Mesenchymal stem cell (in vitro differentiated cells and primary cell): Measurements from ENCODE around the gene DRAXIN.
A peak's percentile ranks its signal among the peaks of the same experiment; 100 is the strongest.

Experiments used
- DNase-seq: peaks from one replicate; pipeline ENCODE4 v3.0.0-alpha.2; 2013
- H2AFZ ChIP-seq: one replicate; pipeline ENCODE4 v1.6.1; 2013; ENCODE audit warnings: low read depth, mild to moderate bottlenecking, control low read depth, inconsistent platforms, low read length, moderate library complexity
- H2AK5ac ChIP-seq: 2 replicates; pipeline ENCODE4 v1.6.1; 2013; ENCODE audit warnings: low read length, moderate library complexity, mild to moderate bottlenecking, inconsistent platforms; ENCODE audit not compliant: severe bottlenecking
- H2BK120ac ChIP-seq: one replicate; pipeline ENCODE4 v1.6.1; 2013; ENCODE audit warnings: low read depth, mild to moderate bottlenecking, inconsistent platforms, low read length, moderate library complexity
- H2BK12ac ChIP-seq, 2 experiments: one replicate each; pipeline ENCODE4 v1.6.1; 2013; ENCODE audit warnings: inconsistent platforms in 2 of 2, low read length in 2 of 2, mild to moderate bottlenecking in 2 of 2, moderate library complexity in 2 of 2, control low read depth in 1 of 2
- H2BK15ac ChIP-seq: one replicate; pipeline ENCODE4 v1.6.1; 2013; ENCODE audit warnings: mild to moderate bottlenecking, low read depth, inconsistent platforms; ENCODE audit not compliant: poor library complexity, severe bottlenecking
- H2BK5ac ChIP-seq: 2 replicates; pipeline ENCODE4 v1.6.1; 2013; ENCODE audit warnings: low read depth, mild to moderate bottlenecking, low read length, control low read depth, inconsistent platforms; ENCODE audit not compliant: poor library complexity, severe bottlenecking
- H3K14ac ChIP-seq, 2 experiments: one replicate each; pipeline ENCODE4 v1.6.1; 2013; ENCODE audit warnings: inconsistent platforms in 2 of 2, low read length in 2 of 2, control low read depth in 1 of 2, mild to moderate bottlenecking in 1 of 2, moderate library complexity in 1 of 2
- H3K18ac ChIP-seq, 2 experiments: one replicate each; pipeline ENCODE4 v1.6.1; 2013; ENCODE audit warnings: inconsistent platforms in 2 of 2, low read length in 2 of 2, control low read depth in 1 of 2, low read depth in 1 of 2, mild to moderate bottlenecking in 1 of 2
- H3K23ac ChIP-seq, 2 experiments: one replicate each; pipeline ENCODE4 v1.6.1; 2013; ENCODE audit warnings: inconsistent platforms in 2 of 2, low read length in 2 of 2, mild to moderate bottlenecking in 2 of 2, moderate library complexity in 2 of 2, control low read depth in 1 of 2
- H3K27ac ChIP-seq: 2 replicates; pipeline ENCODE4 v1.5.1; 2013; ENCODE audit warnings: mild to moderate bottlenecking, moderate library complexity, low read length, control low read depth, inconsistent platforms; ENCODE audit not compliant: poor library complexity, severe bottlenecking
- H3K27me3 ChIP-seq, 2 experiments: 2 replicates each; pipeline versions ENCODE4 v1.6.1 to v1.7.0; 2013; ENCODE audit warnings: low read length in 2 of 2, mild to moderate bottlenecking in 2 of 2, moderate library complexity in 2 of 2, control low read depth in 1 of 2, inconsistent platforms in 1 of 2; ENCODE audit not compliant: control insufficient read depth in 1 of 2, insufficient read depth in 1 of 2
- H3K36me3 ChIP-seq, 2 experiments: 2 replicates each; pipeline versions ENCODE4 v1.6.1 to v1.7.0; 2013; ENCODE audit warnings: low read length in 2 of 2, control low read depth in 1 of 2, inconsistent platforms in 1 of 2, low read depth in 1 of 2, mild to moderate bottlenecking in 1 of 2; ENCODE audit not compliant: insufficient read depth in 2 of 2, control insufficient read depth in 1 of 2
- H3K4ac ChIP-seq, 2 experiments: one replicate each; pipeline ENCODE4 v1.6.1; 2013; ENCODE audit warnings: inconsistent platforms in 2 of 2, low read length in 2 of 2, mild to moderate bottlenecking in 2 of 2, moderate library complexity in 2 of 2, control low read depth in 1 of 2, low read depth in 1 of 2
- H3K4me1 ChIP-seq: 2 replicates; pipeline ENCODE4 v1.6.1; 2013; ENCODE audit warnings: low read depth, low read length, control low read depth; ENCODE audit not compliant: control insufficient read depth, insufficient read depth
- H3K4me2 ChIP-seq: 2 replicates; pipeline ENCODE4 v1.6.1; 2013; ENCODE audit warnings: low read length, mild to moderate bottlenecking, inconsistent platforms; ENCODE audit not compliant: poor library complexity, severe bottlenecking
- H3K4me3 ChIP-seq, 2 experiments: 2 replicates each; pipeline versions ENCODE4 v1.5.1 to v1.7.0; 2013; ENCODE audit warnings: low read length in 2 of 2, mild to moderate bottlenecking in 2 of 2, control low read depth in 1 of 2, low read depth in 1 of 2; ENCODE audit not compliant: insufficient read depth in 1 of 2
- H3K79me1 ChIP-seq: replicated peaks from 2 replicates; pipeline ENCODE4 v1.6.1; 2013; ENCODE audit warnings: mild to moderate bottlenecking, control low read depth, low read length, inconsistent platforms; ENCODE audit not compliant: poor library complexity, severe bottlenecking
- H3K9ac ChIP-seq: 2 replicates; pipeline ENCODE4 v1.7.0; 2013; ENCODE audit warnings: mild to moderate bottlenecking, low read length, moderate library complexity
- H3K9me3 ChIP-seq: 2 replicates; pipeline ENCODE4 v1.7.0; 2013; ENCODE audit warnings: mild to moderate bottlenecking, low read length; ENCODE audit not compliant: control insufficient read depth
- H4K8ac ChIP-seq: one replicate; pipeline ENCODE4 v1.6.1; 2013; ENCODE audit warnings: inconsistent platforms, mild to moderate bottlenecking, low read length, moderate library complexity
- H4K91ac ChIP-seq: one replicate; pipeline ENCODE4 v1.6.1; 2013; ENCODE audit warnings: mild to moderate bottlenecking, low read length, inconsistent platforms
- WGBS: methylation state at CpG from one replicate; pipeline ENCODE4 v1.1.7; 2013; ENCODE audit warnings: mixed read lengths; 5-methylcytosine and 5-hydroxymethylcytosine counted together

Gene DRAXIN

GRCh38 chr1:11653861-11654136, 37.7 kb upstream of the DRAXIN start:
- Histone ChIP-seq H2BK5ac (no peak overlapping the region), H2BK15ac (no peak overlapping the region), H3K23ac (no peak overlapping the region), H3K27ac (no peak overlapping the region), H3K36me3 (peaks cover 8 to 27% of the 10 kb centered on the region in 2 experiments), H3K18ac (no peak overlapping the region), H3K4me2 (peak overlapping the region; percentile 84), H4K91ac (no peak overlapping the region), H3K4me3 (peak overlapping the region; percentile 75 to 87), H2AFZ (peak overlapping the region; percentile 30), H3K4me1 (peaks cover 37% of the 10 kb centered on the region), H2BK120ac (no peak overlapping the region), H3K14ac (no peak overlapping the region), H2AK5ac (no peak overlapping the region), H3K4ac (no peak overlapping the region), H3K9ac (no peak overlapping the region), H4K8ac (no peak overlapping the region), H3K79me1 (peaks cover 13% of the 10 kb centered on the region), H3K9me3 (no peaks in the 10 kb centered on the region), H2BK12ac (no peak overlapping the region), H3K27me3 (peaks cover 11 to 29% of the 10 kb centered on the region in 2 experiments)
- no peak for DNase-seq
- 40% methylated on average over 7 of the region's 7 CpGs for WGBS

DNA sequence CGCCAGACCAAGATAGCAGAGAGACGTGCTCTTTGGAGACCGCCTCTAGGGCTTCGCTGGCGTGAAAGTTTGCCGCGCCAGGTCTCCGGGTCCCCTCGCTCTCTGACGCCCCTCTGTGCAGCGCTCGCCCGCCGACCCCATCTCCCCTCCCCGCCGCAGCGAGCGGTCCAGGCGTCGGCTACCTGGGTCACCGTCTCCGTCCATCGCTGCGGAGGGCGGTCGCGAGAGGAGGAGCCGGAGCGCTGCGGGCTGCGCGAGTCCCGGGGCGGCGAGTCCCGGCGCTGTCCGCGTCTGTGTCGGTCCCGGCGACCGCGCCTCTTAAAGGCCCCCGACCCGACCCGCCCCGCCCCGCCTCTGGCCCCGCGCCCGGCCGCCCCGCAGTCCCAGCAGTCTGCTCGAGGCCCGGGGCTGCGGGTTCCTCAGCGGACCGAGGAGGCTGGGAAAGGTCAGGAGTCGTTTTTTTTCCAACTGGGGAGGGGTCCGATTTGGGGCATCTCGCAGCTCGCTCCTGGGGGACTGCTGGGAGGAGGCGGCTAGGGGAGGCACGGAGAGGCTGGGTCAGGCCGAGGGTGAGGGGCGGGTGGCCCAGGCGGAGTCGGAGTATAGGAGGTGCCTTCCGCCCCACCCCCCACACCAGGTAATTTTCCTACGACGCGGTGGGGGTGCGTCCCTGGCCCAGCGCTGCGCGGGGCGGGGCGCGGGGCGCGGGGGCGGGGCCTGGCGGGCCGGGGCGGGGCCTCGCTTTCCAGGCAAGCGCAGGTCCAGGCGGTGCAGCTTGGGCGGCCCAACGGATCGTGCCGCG, 37.2 kb upstream of the DRAXIN start, which contains the start of the genes FBXO2 and FBXO44:
TSS of gene FBXO2 (minus strand) at position 293 of the 802 bp plus-strand sequence. CDS start at position 204, 89 bp downstream.
TSS of gene FBXO44 (plus strand) at position 741 of the 802 bp plus-strand sequence. CDS start 959 bp downstream, outside the sequence.
- WGBS, result 2% methylated on average over 74 of the region's 94 CpGs
- H3K14ac ChIP-seq, result no peak within 1 kb of the TSS

DNA sequence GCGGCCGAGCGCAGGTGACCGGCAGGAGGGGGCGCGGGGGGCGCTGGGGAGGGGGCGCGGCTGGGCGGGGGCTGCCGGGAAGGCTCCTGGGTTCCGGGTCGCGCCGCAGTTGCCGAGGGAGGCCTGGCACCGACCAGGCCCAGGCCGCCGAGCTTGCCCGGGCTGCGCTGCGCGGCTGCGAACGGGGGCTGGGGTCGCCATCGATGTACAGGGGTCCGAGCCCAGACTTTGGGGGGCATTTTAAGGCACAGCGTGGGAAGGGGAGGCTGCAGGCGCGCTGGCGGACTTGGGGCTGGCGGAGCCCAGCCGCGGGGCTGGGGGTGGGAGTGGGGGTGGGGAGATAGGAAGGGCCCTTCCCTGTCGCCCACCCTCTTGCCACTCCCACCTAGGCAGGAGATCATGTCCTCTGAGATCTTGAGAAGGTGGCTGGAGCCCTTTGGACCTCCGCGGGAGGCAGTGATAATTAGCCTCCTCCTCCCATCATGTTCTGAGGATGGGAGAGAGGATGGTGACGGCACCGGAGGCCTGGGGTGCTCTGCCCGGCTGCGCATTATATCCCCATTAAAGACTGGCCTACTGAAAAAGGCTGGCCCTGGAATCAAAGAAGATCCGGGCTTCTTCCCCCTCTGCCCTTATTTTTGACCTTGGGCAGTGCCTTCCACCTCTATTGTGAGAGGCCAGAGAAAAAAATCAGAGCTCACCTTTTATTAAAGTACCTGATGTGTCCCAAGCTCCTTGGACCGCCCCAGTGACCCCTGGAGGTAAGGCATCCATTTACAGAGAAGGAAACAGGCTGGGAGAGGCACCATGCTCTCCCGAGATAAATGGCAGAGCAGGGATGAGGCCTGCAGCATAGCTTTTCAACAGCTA, 36.3 kb upstream of the DRAXIN start:
- Histone ChIP-seq H3K14ac (no peak overlapping the region), H2BK5ac (no peak overlapping the region), H3K36me3 (peaks cover 12 to 29% of the 10 kb centered on the region in 2 experiments), H2BK15ac (peak overlapping the region; percentile 13), H2BK120ac (no peak overlapping the region), H3K79me1 (peaks cover 13% of the 10 kb centered on the region), H3K23ac (peak overlapping the region in 1 of 2 experiments; percentile 26), H4K8ac (peak overlapping the region; percentile 40), H3K4me2 (peak overlapping the region; percentile 62), H2AK5ac (no peak overlapping the region), H3K9ac (peak overlapping the region; percentile 64), H3K4me3 (peak overlapping the region; percentile 73 to 87), H4K91ac (no peak overlapping the region), H3K4ac (peak overlapping the region in 1 of 2 experiments; percentile 85), H3K9me3 (no peaks in the 10 kb centered on the region), H3K27me3 (peaks cover 4 to 19% of the 10 kb centered on the region in 2 experiments), H2BK12ac (no peak overlapping the region), H3K27ac (no peak overlapping the region), H3K18ac (peak overlapping the region; percentile 67 to 83), H3K4me1 (peaks cover 34% of the 10 kb centered on the region), H2AFZ (no peak overlapping the region)
- 36% methylated on average over 18 of the region's 45 CpGs for WGBS
- no peak for DNase-seq

More for the DNA sequence above, 37.2 kb upstream of the DRAXIN start, which contains the start of the genes FBXO2 and FBXO44:
- H3K4me2 ChIP-seq, result peak within 1 kb of the TSS; percentile 84
- H3K23ac ChIP-seq, result peak within 1 kb of the TSS in 1 of 2 experiments; percentile 26
- no peak within 1 kb of the TSS for H2AK5ac ChIP-seq
- peak within 1 kb of the TSS; percentile 75 to 87 for H3K4me3 ChIP-seq
- H3K9me3 ChIP-seq, result no peaks in the 10 kb centered on the region
- H4K8ac ChIP-seq, result peak within 1 kb of the TSS; percentile 46
- H3K4ac ChIP-seq, result peak within 1 kb of the TSS in 1 of 2 experiments; percentile 85
- peaks cover 11 to 27% of the 10 kb centered on the region in 2 experiments for H3K27me3 ChIP-seq
- no peak within 1 kb of the TSS for H2BK5ac ChIP-seq
- H2BK12ac ChIP-seq, result peak within 1 kb of the TSS in 1 of 2 experiments; percentile 48
- peak within 1 kb of the TSS; percentile 64 for H3K9ac ChIP-seq
- no peak within 1 kb of the TSS for H4K91ac ChIP-seq
- H3K36me3 ChIP-seq, result peaks cover 8 to 26% of the 10 kb centered on the region in 2 experiments
- H3K79me1 ChIP-seq, result peaks cover 13% of the 10 kb centered on the region
- peaks cover 37% of the 10 kb centered on the region for H3K4me1 ChIP-seq
- peak within 1 kb of the TSS; percentile 67 to 83 for H3K18ac ChIP-seq
- H2BK120ac ChIP-seq, result no peak within 1 kb of the TSS
- peak within 1 kb of the TSS; percentile 44 for H2BK15ac ChIP-seq
- peak; percentile 49 for DNase-seq
- peak within 1 kb of the TSS; percentile 46 for H2AFZ ChIP-seq
- no peak within 1 kb of the TSS for H3K27ac ChIP-seq
